ENCODE results near the gene ALOX15.

Gene ALOX15

GRCh38 chr17:4600563-4600962, 40.9 kb downstream of the ALOX15 start:
- TF ChIP-seq CTCF (conservative IDR thresholded peaks at IDR 0.05; ENCODE audit: low read depth, low read length): no peak
- Histone ChIP-seq H3K4me2 (no peak overlapping the region), H2AFZ (ENCODE audit: low read depth) (no peak overlapping the region), H3K36me3 (ENCODE audit: insufficient read depth) (no peaks in the 10 kb centered on the region), H3K4me1 (ENCODE audit: low read depth, poor library complexity, severe bottlenecking) (no peaks in the 10 kb centered on the region), H3K27ac (no peak overlapping the region), H3K4me3 (IDR thresholded peaks at IDR 0.05; ENCODE audit: insufficient read depth, low read depth, low read length) (no peak overlapping the region), H3K27me3 (ENCODE audit: insufficient read depth, low read depth) (peaks cover 29% of the 10 kb centered on the region; the same call in 1 of the 2 replicates), H4K20me1 (ENCODE audit: insufficient read depth) (no peaks in the 10 kb centered on the region), H3K9ac (no peak overlapping the region), H3K79me2 (ENCODE audit: insufficient read depth, low read depth) (no peaks in the 10 kb centered on the region)

GRCh38 chr17:4599505-4600281, 41.8 kb downstream of the ALOX15 start:
- Histone ChIP-seq H3K4me1 (ENCODE audit: low read depth, poor library complexity, severe bottlenecking) (no peaks in the 10 kb centered on the region), H2AFZ (ENCODE audit: low read depth) (no peak overlapping the region), H3K79me2 (ENCODE audit: insufficient read depth, low read depth) (no peaks in the 10 kb centered on the region), H3K9ac (no peak overlapping the region), H3K27me3 (ENCODE audit: insufficient read depth, low read depth) (peaks cover 32% of the 10 kb centered on the region; the same call in 1 of the 2 replicates), H3K4me2 (no peak overlapping the region), H3K36me3 (ENCODE audit: insufficient read depth) (no peaks in the 10 kb centered on the region), H3K27ac (no peak overlapping the region), H4K20me1 (ENCODE audit: insufficient read depth) (no peaks in the 10 kb centered on the region), H3K4me3 (IDR thresholded peaks at IDR 0.05; ENCODE audit: insufficient read depth, low read depth, low read length) (no peak overlapping the region)
- no peak for TF ChIP-seq CTCF (conservative IDR thresholded peaks at IDR 0.05; ENCODE audit: low read depth, low read length)

- no peak overlapping the region for H3K27ac ChIP-seq
- H2AFZ ChIP-seq (ENCODE audit: low read depth): no peak overlapping the region
- no peak overlapping the region for H3K9ac ChIP-seq
- H4K20me1 ChIP-seq (ENCODE audit: insufficient read depth): no peaks in the 10 kb centered on the region
- peaks cover 32% of the 10 kb centered on the region; the same call in 1 of the 2 replicates for H3K27me3 ChIP-seq (ENCODE audit: insufficient read depth, low read depth)
- no peaks in the 10 kb centered on the region for H3K79me2 ChIP-seq (ENCODE audit: insufficient read depth, low read depth)
- H3K4me2 ChIP-seq: no peak overlapping the region
- no peaks in the 10 kb centered on the region for H3K4me1 ChIP-seq (ENCODE audit: low read depth, poor library complexity, severe bottlenecking)
- H3K36me3 ChIP-seq (ENCODE audit: insufficient read depth): no peaks in the 10 kb centered on the region
- no peak overlapping the region for H3K4me3 ChIP-seq (IDR thresholded peaks at IDR 0.05; ENCODE audit: insufficient read depth, low read depth, low read length)
- TF ChIP-seq CTCF (conservative IDR thresholded peaks at IDR 0.05; ENCODE audit: low read depth, low read length): no peak
Measured at GRCh38 chr17:4598776-4599504, 42.5 kb downstream of the ALOX15 start.

GRCh38 chr17:4597975-4598374, 43.5 kb downstream of the ALOX15 start:
- no peak for TF ChIP-seq CTCF (conservative IDR thresholded peaks at IDR 0.05; ENCODE audit: low read depth, low read length)
- Histone ChIP-seq H2AFZ (ENCODE audit: low read depth) (no peak overlapping the region), H3K4me3 (IDR thresholded peaks at IDR 0.05; ENCODE audit: insufficient read depth, low read depth, low read length) (no peak overlapping the region), H3K4me2 (no peak overlapping the region), H3K4me1 (ENCODE audit: low read depth, poor library complexity, severe bottlenecking) (no peaks in the 10 kb centered on the region), H3K27ac (no peak overlapping the region), H4K20me1 (ENCODE audit: insufficient read depth) (no peaks in the 10 kb centered on the region), H3K79me2 (ENCODE audit: insufficient read depth, low read depth) (no peaks in the 10 kb centered on the region), H3K9ac (no peak overlapping the region), H3K27me3 (ENCODE audit: insufficient read depth, low read depth) (peaks cover 35% of the 10 kb centered on the region; the same call in 1 of the 2 replicates), H3K36me3 (ENCODE audit: insufficient read depth) (no peaks in the 10 kb centered on the region)

All from KMS-11 (cell line).